ENCODE results near the gene CDKN2B. TPM values are rescaled to one million over a fixed set of nuclear protein-coding genes. Genes with fewer than 3 reads are reported as not detected.

The CDKN2B gene
- total and polyA plus RNA-seq, 4 donors, result 0.32 to 1.3 (median 0.54) TPM

DNA sequence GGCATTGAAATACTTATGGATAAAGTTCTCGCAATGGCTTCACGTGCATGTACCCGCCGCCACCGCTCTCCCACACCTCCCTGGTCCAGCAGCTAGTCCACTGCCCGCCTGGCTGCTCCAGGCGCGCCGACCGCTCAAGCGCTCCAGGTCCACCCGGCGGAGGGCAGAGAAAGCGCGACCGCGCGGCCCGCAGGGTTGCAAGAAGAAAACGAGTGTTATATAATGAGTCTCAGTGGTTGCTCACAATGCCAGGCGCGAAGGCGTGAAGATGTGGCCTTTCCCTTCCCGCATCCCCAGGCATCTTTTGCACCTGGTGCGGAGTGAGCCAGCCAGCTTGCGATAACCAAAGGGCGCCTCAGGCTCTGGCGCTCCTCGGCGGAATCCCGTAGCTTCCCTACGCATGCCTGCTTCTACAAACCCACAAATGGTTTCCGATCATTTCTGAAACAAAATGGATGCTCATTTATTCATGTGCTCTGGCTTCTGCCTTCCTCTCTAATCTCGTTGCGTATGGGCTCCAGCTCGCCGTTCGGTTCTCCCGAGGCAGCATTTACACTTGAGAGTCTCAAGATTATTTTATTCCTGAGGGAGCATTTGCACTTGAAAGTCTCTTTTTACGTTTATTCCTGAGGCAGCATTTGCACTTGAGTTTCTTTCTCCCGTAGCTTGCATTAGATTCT lies 40.6 kb downstream of the CDKN2B start:
- Histone ChIP-seq H3K9ac (ENCODE audit: low read depth in 1 of 2, low read length in 2 of 2) (no peak overlapping the region), H3K9me3 (ENCODE audit: control insufficient read depth in 4 of 4, low read length in 3 of 4) (peaks cover 0 to 18% (median 1%) of the 10 kb centered on the region in 4 donors), H3K36me3 (ENCODE audit: control insufficient read depth in 4 of 4, insufficient read depth in 3 of 4, low read depth in 1 of 4, low read length in 3 of 4) (no peaks in the 10 kb centered on the region), H3K27ac (ENCODE audit: low read depth in 1 of 2, low read length in 2 of 2) (no peak overlapping the region), H3K4me3 (ENCODE audit: low read depth in 1 of 3, low read length in 3 of 3) (no peak overlapping the region), H3K4me1 (ENCODE audit: control insufficient read depth in 4 of 4, insufficient read depth in 4 of 4, low read length in 3 of 4) (peaks cover 11 to 19% (median 12%) of the 10 kb centered on the region in 4 donors), H3K27me3 (ENCODE audit: control insufficient read depth in 4 of 4, insufficient read depth in 4 of 4, low read length in 3 of 4) (peaks cover 3 to 39% (median 22%) of the 10 kb centered on the region in 4 donors)
- no peak for TF ChIP-seq SP1 (IDR thresholded peaks at IDR 0.05)
- no peak for TF ChIP-seq RAD21 (IDR thresholded peaks at IDR 0.05)
- TF ChIP-seq, protein P1, sequence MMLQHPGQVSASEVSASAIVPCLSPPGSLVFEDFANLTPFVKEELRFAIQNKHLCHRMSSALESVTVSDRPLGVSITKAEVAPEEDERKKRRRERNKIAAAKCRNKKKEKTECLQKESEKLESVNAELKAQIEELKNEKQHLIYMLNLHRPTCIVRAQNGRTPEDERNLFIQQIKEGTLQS (IDR thresholded peaks at IDR 0.05), result no peak
- TF ChIP-seq HNF4A (conservative IDR thresholded peaks at IDR 0.05), result no peak
- TF ChIP-seq HNF4G (IDR thresholded peaks at IDR 0.05), result no peak
- TF ChIP-seq YY1 (IDR thresholded peaks at IDR 0.05), result no peak
- no peak for TF ChIP-seq RXRA (IDR thresholded peaks at IDR 0.05)
- TF ChIP-seq, protein P2, sequence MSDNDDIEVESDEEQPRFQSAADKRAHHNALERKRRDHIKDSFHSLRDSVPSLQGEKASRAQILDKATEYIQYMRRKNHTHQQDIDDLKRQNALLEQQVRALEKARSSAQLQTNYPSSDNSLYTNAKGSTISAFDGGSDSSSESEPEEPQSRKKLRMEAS (IDR thresholded peaks at IDR 0.05), result no peak
- TF ChIP-seq TAF1 (conservative IDR thresholded peaks at IDR 0.05), result no peak
- TF ChIP-seq, protein P3, sequence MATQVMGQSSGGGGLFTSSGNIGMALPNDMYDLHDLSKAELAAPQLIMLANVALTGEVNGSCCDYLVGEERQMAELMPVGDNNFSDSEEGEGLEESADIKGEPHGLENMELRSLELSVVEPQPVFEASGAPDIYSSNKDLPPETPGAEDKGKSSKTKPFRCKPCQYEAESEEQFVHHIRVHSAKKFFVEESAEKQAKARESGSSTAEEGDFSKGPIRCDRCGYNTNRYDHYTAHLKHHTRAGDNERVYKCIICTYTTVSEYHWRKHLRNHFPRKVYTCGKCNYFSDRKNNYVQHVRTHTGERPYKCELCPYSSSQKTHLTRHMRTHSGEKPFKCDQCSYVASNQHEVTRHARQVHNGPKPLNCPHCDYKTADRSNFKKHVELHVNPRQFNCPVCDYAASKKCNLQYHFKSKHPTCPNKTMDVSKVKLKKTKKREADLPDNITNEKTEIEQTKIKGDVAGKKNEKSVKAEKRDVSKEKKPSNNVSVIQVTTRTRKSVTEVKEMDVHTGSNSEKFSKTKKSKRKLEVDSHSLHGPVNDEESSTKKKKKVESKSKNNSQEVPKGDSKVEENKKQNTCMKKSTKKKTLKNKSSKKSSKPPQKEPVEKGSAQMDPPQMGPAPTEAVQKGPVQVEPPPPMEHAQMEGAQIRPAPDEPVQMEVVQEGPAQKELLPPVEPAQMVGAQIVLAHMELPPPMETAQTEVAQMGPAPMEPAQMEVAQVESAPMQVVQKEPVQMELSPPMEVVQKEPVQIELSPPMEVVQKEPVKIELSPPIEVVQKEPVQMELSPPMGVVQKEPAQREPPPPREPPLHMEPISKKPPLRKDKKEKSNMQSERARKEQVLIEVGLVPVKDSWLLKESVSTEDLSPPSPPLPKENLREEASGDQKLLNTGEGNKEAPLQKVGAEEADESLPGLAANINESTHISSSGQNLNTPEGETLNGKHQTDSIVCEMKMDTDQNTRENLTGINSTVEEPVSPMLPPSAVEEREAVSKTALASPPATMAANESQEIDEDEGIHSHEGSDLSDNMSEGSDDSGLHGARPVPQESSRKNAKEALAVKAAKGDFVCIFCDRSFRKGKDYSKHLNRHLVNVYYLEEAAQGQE (IDR thresholded peaks at IDR 0.05), result no peak
- TF ChIP-seq, protein P4, sequence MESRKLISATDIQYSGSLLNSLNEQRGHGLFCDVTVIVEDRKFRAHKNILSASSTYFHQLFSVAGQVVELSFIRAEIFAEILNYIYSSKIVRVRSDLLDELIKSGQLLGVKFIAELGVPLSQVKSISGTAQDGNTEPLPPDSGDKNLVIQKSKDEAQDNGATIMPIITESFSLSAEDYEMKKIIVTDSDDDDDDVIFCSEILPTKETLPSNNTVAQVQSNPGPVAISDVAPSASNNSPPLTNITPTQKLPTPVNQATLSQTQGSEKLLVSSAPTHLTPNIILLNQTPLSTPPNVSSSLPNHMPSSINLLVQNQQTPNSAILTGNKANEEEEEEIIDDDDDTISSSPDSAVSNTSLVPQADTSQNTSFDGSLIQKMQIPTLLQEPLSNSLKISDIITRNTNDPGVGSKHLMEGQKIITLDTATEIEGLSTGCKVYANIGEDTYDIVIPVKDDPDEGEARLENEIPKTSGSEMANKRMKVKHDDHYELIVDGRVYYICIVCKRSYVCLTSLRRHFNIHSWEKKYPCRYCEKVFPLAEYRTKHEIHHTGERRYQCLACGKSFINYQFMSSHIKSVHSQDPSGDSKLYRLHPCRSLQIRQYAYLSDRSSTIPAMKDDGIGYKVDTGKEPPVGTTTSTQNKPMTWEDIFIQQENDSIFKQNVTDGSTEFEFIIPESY (IDR thresholded peaks at IDR 0.05), result no peak
- TF ChIP-seq FOXA1 (IDR thresholded peaks at IDR 0.05), result no peak
- TF ChIP-seq, protein P5, sequence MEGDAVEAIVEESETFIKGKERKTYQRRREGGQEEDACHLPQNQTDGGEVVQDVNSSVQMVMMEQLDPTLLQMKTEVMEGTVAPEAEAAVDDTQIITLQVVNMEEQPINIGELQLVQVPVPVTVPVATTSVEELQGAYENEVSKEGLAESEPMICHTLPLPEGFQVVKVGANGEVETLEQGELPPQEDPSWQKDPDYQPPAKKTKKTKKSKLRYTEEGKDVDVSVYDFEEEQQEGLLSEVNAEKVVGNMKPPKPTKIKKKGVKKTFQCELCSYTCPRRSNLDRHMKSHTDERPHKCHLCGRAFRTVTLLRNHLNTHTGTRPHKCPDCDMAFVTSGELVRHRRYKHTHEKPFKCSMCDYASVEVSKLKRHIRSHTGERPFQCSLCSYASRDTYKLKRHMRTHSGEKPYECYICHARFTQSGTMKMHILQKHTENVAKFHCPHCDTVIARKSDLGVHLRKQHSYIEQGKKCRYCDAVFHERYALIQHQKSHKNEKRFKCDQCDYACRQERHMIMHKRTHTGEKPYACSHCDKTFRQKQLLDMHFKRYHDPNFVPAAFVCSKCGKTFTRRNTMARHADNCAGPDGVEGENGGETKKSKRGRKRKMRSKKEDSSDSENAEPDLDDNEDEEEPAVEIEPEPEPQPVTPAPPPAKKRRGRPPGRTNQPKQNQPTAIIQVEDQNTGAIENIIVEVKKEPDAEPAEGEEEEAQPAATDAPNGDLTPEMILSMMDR (IDR thresholded peaks at IDR 0.05; ENCODE audit: low read depth, low read length, missing input control), result no peak
- TF ChIP-seq NR2F2 (IDR thresholded peaks at IDR 0.05), result no peak
- WGBS, result 11% methylated on average over 41 of the region's 41 CpGs
- no peak for DNase-seq (ENCODE audit: low spot score)

DNA sequence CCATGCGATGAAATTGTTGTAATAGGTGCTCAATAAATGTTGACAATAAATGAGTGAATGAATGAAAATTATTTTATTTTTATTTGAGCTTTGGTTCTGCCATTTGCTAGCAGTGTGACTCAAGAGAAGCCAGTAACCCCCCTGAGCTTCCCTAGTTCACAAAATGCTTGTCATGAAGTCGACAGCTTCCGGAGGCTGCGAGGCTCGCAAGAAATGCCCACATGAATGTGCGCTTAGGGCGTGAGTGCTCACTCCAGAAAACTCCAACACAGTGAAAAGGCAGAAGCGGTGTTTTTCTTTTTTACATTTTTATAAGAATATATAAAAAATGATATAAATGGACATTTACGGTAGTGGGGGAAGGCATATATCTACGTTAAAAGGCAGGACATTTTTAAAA lies 41.4 kb downstream of the CDKN2B start:
- Histone ChIP-seq H3K9me3 (ENCODE audit: control insufficient read depth in 4 of 4, low read length in 3 of 4) (peaks cover 0 to 18% (median 1%) of the 10 kb centered on the region in 4 donors), H3K4me3 (ENCODE audit: low read depth in 1 of 3, low read length in 3 of 3) (no peak overlapping the region), H3K4me1 (ENCODE audit: control insufficient read depth in 4 of 4, insufficient read depth in 4 of 4, low read length in 3 of 4) (peaks cover 11 to 19% (median 12%) of the 10 kb centered on the region in 4 donors), H3K9ac (ENCODE audit: low read depth in 1 of 2, low read length in 2 of 2) (no peak overlapping the region), H3K27ac (ENCODE audit: low read depth in 1 of 2, low read length in 2 of 2) (no peak overlapping the region), H3K27me3 (ENCODE audit: control insufficient read depth in 4 of 4, insufficient read depth in 4 of 4, low read length in 3 of 4) (peaks cover 3 to 39% (median 21%) of the 10 kb centered on the region in 4 donors), H3K36me3 (ENCODE audit: control insufficient read depth in 4 of 4, insufficient read depth in 3 of 4, low read depth in 1 of 4, low read length in 3 of 4) (no peaks in the 10 kb centered on the region)
- DNase-seq (ENCODE audit: low spot score), result no peak
- TF ChIP-seq FOXA2 (IDR thresholded peaks at IDR 0.05), result no peak
- TF ChIP-seq NR2F2 (IDR thresholded peaks at IDR 0.05), result no peak
- WGBS, result 30% methylated on average over 10 of the region's 10 CpGs

Data from liver (tissue), 9 donors.